ENCODE results near the gene MZF1.

DNA sequence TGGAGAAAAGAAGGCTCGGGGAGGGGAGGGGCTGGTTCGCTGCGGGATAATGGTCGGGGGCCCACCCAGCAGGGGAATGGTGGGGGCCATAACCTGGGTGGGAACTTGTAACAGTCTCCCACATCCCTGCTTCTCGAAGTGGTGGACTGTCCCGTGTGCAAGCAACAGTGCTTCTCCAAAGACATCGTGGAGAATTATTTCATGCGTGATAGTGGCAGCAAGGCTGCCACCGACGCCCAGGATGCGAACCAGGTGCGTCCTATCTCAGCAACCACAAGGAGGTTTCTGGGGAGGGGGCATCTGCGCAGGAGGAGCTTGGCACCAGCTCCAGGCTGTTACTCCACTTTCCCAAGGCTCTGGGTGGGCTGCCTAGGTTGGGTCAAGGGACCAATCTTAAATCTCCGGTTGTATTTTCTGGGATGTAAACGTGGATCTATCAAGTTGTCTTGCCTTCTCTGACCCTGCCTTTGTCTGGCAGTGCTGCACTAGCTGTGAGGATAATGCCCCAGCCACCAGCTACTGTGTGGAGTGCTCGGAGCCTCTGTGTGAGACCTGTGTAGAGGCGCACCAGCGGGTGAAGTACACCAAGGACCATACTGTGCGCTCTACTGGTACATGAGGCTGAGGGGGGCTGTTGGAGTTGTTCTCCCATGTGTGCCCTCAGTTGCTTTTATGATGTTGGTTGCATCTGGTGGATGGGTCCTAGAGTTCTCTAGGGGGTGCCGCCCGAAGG lies 27.7 kb downstream of the MZF1 start:
- no peak for TF ChIP-seq POLR2A (IDR thresholded peaks at IDR 0.05)
- TF ChIP-seq, protein P1, sequence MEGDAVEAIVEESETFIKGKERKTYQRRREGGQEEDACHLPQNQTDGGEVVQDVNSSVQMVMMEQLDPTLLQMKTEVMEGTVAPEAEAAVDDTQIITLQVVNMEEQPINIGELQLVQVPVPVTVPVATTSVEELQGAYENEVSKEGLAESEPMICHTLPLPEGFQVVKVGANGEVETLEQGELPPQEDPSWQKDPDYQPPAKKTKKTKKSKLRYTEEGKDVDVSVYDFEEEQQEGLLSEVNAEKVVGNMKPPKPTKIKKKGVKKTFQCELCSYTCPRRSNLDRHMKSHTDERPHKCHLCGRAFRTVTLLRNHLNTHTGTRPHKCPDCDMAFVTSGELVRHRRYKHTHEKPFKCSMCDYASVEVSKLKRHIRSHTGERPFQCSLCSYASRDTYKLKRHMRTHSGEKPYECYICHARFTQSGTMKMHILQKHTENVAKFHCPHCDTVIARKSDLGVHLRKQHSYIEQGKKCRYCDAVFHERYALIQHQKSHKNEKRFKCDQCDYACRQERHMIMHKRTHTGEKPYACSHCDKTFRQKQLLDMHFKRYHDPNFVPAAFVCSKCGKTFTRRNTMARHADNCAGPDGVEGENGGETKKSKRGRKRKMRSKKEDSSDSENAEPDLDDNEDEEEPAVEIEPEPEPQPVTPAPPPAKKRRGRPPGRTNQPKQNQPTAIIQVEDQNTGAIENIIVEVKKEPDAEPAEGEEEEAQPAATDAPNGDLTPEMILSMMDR (IDR thresholded peaks at IDR 0.05), result no peak

All from adrenal gland (tissue), 5 donors.